Fibroblast of the conjunctiva (primary cell): ENCODE data around the gene AGA.

Experiments
- DNase-seq: peaks from one replicate; pipeline ENCODE4 v3.0.0-alpha.2; 2010; ENCODE audit warnings: low read depth

Gene AGA

GRCh38 chr4:177446586-177446985, 4.3 kb upstream of the AGA start:
- DNase-seq, result no peak

GRCh38 chr4:177444911-177445736, 2.9 kb upstream of the AGA start:
- DNase-seq, result no peak

- peak; percentile 31 for DNase-seq
These were observed 1.0 kb downstream of the AGA start for GRCh38 chr4:177441061-177441802.

- DNase-seq, result no peak
These were observed 5.8 kb downstream of the AGA start for GRCh38 chr4:177436456-177436855.

- DNase-seq, result no peak
These were observed 7.6 kb downstream of the AGA start for GRCh38 chr4:177434667-177435066.

- DNase-seq, result no peak
These were observed 15.0 kb downstream of the AGA start for GRCh38 chr4:177427192-177427591.

GRCh38 chr4:177419434-177419833, 22.8 kb downstream of the AGA start:
- DNase-seq, result no peak

GRCh38 chr4:177413656-177414055, 28.6 kb downstream of the AGA start:
- no peak for DNase-seq

GRCh38 chr4:177413076-177413475, 29.2 kb downstream of the AGA start:
- no peak for DNase-seq

GRCh38 chr4:177411996-177412395, 30.2 kb downstream of the AGA start:
- DNase-seq, result no peak

- no peak for DNase-seq
These were observed 31.7 kb downstream of the AGA start for GRCh38 chr4:177410566-177410965.

GRCh38 chr4:177408023-177408422, 34.2 kb downstream of the AGA start:
- DNase-seq, result no peak

- DNase-seq, result no peak
These were observed 36.7 kb downstream of the AGA start for GRCh38 chr4:177405508-177405907.

- DNase-seq, result no peak
These were observed 37.3 kb downstream of the AGA start for GRCh38 chr4:177404986-177405385.

- DNase-seq, result no peak
These were observed 37.9 kb downstream of the AGA start for GRCh38 chr4:177404342-177404741.

- no peak for DNase-seq
These were observed 38.5 kb downstream of the AGA start for GRCh38 chr4:177403746-177404145.

- no peak for DNase-seq
These were observed 40.5 kb downstream of the AGA start for GRCh38 chr4:177401658-177402273.

GRCh38 chr4:177400030-177400429, 42.2 kb downstream of the AGA start:
- no peak for DNase-seq

GRCh38 chr4:177396352-177396751, 45.9 kb downstream of the AGA start:
- DNase-seq, result no peak

- DNase-seq, result no peak
These were observed 49.0 kb downstream of the AGA start for GRCh38 chr4:177393236-177393635.

- DNase-seq, result no peak
These were observed 50.3 kb downstream of the AGA start for GRCh38 chr4:177391953-177392352.

- DNase-seq, result no peak
These were observed 51.0 kb downstream of the AGA start for GRCh38 chr4:177391287-177391686.

- no peak for DNase-seq
These were observed 55.9 kb downstream of the AGA start for GRCh38 chr4:177386278-177386815.
